HG02798 (cell line): ENCODE data around the gene CYB5RL.
"Not testable (repeated sequence)": the region's sequence is repeated elsewhere in the genome, so short reads cannot be mapped to it uniquely, and the experiment has no call there.

ENCODE experiments used
- ATAC-seq: cut with Tn5 transposase; IDR thresholded peaks from one replicate; pipeline ENCODE4 v1.9.1; 2021; ENCODE audit warnings: mild to moderate bottlenecking; ENCODE audit not compliant: unreplicated experiment, poor library complexity

CYB5RL gene

GRCh38 chr1:54191525-54191924, 8.3 kb downstream of the CYB5RL start:
- ATAC-seq = no peak

GRCh38 chr1:54190526-54190925, 9.3 kb downstream of the CYB5RL start:
- no peak for ATAC-seq

- ATAC-seq = no peak
Measured at GRCh38 chr1:54188291-54188690, 11.5 kb downstream of the CYB5RL start.

- ATAC-seq = no peak
Measured at GRCh38 chr1:54186056-54186455, 13.8 kb downstream of the CYB5RL start.

GRCh38 chr1:54180701-54181360, 19.0 kb downstream of the CYB5RL start:
- no peak for ATAC-seq

- no peak for ATAC-seq
Measured at GRCh38 chr1:54178296-54179070, 21.3 kb downstream of the CYB5RL start.

GRCh38 chr1:54177726-54178125, 22.1 kb downstream of the CYB5RL start:
- ATAC-seq = no peak

- ATAC-seq = no peak
Measured at GRCh38 chr1:54176621-54177327, 23.1 kb downstream of the CYB5RL start.

GRCh38 chr1:54174106-54174505, 25.7 kb downstream of the CYB5RL start:
- no peak for ATAC-seq

- ATAC-seq = no peak
Measured at GRCh38 chr1:54173681-54174080, 26.1 kb downstream of the CYB5RL start.

GRCh38 chr1:54172614-54173599, 26.9 kb downstream of the CYB5RL start:
- no peak for ATAC-seq

GRCh38 chr1:54171606-54172005, 28.2 kb downstream of the CYB5RL start:
- ATAC-seq = no peak

- ATAC-seq = no peak
Measured at GRCh38 chr1:54171016-54171415, 28.8 kb downstream of the CYB5RL start.

- no peak for ATAC-seq
Measured at GRCh38 chr1:54169068-54169467, 30.8 kb downstream of the CYB5RL start.

GRCh38 chr1:54168206-54168965, 31.4 kb downstream of the CYB5RL start:
- no peak for ATAC-seq

- ATAC-seq = no peak
Measured at GRCh38 chr1:54167422-54168139, 32.2 kb downstream of the CYB5RL start.

GRCh38 chr1:54166357-54166756, 33.5 kb downstream of the CYB5RL start:
- ATAC-seq = not testable (repeated sequence)

GRCh38 chr1:54165146-54165545, 34.7 kb downstream of the CYB5RL start:
- no peak for ATAC-seq

GRCh38 chr1:54163573-54163972, 36.3 kb downstream of the CYB5RL start:
- ATAC-seq = no peak
